GM19324 (cell line): ENCODE measurements around the gene SKAP1.
"Not testable (repeated sequence)": the region's sequence is repeated elsewhere in the genome, so short reads cannot be mapped to it uniquely, and the experiment has no call there.

Source experiments
- ATAC-seq: cut with Tn5 transposase; IDR thresholded peaks from one replicate; pipeline ENCODE4 v1.9.1; 2021; ENCODE audit warnings: mild to moderate bottlenecking, moderate library complexity; ENCODE audit not compliant: unreplicated experiment, low FRiP score

The SKAP1 gene

DNA sequence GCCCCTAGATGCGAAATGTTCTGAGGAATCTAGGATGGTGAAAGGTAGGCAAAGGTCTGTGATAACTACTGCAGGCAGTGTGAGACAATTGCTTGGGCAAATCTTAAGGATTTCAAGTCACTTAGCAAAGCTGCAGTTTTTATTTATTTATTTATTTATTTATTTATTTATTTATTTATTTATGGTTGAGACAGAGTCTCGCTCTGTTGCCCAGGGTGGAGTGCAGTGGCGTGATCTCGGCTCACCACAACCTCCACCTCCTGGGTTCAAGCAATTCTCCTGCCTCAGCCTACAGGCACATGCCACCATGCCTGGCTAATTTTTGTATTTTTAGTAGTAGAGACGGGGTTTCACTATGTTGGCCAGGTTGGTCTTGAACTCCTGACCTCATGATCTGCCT, 243.7 kb downstream of the SKAP1 start:
- ATAC-seq = not testable (repeated sequence)

DNA sequence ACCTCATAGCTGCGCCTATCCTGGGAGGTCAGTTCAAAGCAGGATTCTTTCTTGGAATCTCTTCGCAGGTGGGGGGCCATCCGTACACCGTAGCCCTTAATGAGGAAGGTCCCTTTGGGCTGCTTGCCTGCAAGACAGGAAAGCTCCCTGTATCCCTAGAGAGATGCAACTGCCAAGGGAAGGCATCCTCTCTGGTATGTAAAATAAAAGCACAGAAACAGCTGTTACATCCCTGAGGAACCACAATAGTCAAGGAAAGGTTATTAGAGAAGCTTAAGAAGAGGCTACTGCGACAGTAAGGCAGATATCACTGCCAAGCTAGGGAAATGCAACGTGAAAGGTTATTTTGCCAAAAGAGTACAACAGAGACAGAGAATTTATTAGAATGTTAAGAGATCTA, 245.3 kb downstream of the SKAP1 start:
- ATAC-seq = no peak

DNA sequence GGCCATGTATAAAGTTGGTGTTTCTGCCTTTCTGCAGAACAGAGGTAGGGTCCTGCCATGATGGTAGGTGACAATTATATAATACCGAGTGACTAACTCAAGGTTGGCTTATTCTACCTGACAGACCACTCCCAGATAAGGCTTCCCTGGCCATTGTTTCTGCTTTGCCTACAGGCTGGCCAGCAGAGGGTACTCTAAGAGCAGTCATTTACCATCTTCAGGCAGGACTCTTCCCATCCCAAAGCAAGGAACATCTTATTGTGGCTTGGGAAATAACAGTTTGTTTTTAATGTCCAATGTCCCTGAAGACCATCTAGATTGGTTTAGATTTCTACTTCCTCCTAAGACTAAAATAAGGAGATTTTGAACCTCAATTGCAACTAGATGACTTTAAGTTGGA, 248.4 kb downstream of the SKAP1 start:
- no peak for ATAC-seq

DNA sequence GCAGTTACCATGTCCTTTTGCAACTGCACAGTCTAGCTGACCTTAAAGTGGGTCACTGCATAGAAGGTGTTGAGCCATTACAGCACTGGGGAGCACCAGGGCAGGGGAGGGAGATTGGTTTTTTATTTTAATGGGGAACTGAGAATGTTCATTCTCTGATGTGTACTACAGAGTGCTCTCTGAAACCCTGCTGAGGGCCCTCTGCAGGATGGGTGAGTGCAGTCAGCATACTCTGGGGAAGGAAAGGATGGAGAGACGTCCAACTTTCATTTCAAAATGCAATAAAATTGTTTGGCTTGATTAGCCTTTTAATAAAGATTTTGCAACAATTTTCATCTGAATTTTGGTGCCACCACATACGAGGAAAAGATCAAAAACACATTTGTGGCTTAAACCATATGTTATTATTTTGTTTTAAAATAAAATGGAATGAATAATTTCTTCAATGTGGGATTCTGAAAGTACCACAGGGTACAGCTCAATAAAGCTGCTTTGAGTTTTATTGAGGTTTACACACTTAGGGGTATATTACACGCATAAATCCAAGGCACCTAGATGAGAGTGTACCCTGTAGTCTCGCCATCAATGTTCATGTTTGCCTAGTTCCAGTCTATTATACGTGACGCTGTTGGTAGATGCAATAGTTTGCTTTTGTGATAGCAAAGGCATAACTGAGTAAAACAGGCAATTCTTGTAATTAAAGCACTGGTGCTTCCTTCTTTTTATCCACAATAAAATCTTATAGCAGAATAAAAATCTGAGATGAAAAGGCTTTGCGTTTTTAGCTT, 249.0 kb downstream of the SKAP1 start:
- no peak for ATAC-seq

DNA sequence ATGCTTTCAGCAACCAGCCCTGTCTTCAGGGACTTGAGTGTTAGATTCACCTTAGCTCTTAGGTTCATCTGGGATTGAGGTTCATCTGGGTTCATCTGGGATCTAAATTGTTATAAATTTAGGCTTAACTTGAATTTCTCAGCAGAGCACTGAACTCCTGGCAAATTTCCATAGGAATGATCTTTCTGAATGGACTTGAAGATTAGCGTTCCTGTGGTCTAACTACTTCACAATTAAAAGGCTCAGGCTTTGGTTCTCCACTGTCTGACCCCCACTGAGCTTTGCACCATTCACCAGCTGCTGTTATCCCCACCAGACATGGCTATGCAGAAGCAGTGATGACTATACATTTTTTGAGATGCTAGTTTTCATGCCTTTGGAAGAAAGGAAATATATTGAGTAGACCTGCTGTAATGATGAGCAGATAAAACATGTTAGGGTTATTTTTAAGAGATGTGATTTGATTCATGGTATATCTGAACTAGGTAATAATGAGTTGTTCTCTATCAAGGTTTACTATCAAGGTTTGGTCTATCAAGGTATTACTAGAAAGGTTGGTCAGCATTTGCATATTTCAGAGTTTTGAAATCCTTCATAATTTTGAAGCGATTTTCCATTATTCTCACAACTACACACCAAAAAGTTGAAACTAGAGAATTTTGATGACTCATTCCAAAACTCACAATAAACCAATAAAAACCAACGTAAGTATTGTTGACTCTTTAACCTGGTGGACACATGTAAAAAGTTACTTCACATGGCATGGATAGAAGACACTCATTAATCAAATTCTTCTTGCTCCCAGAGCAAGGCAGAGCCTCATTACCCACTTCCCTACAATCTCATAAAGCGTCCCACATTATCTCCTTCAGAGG, 250.7 kb downstream of the SKAP1 start:
- ATAC-seq = no peak

DNA sequence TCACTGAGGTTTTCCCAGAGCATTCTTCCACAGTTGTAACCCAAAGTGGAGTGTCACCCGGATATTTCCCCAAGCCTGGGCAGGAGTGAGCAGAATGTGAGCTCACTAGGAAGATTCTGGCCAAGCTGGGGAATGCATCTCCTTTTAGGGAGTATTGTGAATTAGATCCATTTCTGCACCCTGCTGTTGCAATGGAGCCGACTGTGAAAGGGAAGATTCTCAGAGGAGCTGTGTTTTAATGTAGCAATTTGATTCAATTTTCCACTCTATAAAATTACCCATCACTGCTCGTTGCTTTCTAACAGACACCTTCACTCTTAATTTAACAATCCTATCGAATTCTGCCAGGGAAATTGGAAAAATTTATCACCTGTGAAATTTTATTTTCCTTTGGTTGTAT, 251.7 kb downstream of the SKAP1 start:
- no peak for ATAC-seq

DNA sequence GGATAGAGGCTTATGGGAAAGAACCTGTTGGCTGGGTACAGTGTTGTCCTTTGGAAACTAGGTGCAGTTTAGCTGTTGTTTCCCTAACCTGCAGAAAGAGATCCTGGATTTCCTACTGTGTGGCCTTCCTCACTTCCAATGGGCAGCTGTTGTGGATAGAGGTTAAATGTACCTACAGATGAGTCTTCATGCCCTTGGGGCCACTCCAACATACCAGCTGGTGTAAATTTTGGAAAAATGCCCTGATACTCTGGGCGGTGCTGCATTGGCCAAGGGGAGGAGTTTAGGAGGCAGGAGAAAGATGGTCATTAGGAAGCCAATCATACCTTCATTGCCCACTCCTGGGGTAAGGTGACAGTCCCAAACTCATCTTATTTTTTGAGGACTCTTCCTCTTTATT, 252.2 kb downstream of the SKAP1 start:
- ATAC-seq = no peak

DNA sequence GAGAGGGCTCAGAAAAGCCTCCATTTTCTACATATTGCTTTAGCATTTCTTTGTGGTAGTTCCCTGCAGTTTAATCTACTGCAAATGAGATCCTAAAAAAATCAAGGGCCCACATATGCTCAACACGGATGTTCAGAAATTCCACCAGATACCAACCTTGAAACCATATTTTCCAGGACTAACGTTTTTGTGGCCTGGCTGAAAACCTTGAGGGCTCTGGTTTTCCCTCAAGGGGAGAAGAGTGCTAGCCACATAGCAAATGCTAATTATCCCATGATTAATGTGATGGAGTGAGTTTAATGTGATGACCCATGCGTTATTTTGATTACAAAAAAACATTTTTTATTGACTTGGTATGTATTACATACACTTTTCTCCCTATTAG, 253.6 kb downstream of the SKAP1 start:
- no peak for ATAC-seq

DNA sequence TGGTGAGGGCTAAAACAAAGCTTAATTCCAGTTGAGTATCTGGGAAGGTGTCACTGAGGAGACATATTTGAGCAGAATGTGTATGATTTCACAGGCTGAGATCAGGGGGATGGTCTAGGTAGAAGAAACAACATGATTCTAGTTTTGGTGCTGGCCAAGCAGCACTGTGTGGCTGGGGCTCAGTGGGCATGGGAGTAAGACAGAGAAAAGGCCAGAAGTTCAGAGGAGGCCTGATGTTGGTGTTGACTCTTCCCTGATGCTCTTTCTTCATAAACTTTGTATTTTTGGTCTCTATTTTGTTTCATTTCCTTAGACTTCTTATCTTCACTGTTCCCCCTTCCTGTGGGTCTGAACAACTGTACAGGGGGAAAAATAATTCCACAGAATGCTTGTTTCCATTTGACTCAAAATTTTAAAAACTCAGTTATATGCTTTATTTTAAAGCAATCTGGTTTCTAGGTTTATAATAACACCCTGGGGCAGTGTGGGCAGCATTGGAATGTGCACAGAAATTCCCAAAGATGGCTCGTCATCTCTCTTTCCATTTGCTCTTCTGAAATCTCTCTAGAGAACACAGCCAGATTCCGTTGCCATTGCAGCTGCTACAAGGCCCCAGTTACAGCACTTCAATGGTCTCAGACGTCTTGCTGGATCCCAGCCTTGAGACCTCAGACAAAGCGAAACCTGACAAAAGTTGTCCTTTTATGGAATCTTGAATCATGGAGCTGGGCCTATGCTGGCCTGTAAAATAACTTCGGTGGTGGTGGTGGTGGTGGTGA, 254.1 kb downstream of the SKAP1 start:
- ATAC-seq = no peak

DNA sequence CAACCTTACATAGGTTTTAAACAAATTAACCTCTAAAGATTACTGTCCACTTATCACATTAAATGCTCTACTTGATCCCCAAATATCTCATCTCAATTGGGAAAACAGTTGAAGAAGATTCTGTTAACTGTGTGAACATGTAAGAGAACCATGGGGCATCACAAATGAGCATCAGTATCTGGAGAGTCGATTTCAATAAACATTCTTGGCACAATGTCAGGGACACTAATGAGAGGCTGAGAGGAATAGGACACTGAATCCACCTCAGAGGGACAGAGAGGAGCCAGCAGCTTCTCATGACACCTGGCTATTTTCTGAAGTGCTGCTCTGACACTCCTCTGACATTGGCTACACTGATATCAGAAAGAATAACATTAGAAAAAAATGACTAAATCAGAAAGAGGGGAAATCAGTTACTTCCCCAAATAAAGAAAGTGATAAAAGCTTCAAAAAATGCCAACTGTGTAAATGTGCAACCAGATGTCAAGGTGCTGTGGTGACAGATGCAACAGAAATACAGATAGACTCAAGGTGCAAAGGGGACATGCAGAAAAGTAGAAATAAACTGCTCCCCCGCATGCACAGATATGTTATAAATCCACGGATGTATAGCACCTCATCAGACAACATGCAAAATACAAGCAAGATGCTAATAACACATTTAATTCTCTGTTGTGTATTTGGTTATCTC, 255.0 kb downstream of the SKAP1 start:
- no peak for ATAC-seq

DNA sequence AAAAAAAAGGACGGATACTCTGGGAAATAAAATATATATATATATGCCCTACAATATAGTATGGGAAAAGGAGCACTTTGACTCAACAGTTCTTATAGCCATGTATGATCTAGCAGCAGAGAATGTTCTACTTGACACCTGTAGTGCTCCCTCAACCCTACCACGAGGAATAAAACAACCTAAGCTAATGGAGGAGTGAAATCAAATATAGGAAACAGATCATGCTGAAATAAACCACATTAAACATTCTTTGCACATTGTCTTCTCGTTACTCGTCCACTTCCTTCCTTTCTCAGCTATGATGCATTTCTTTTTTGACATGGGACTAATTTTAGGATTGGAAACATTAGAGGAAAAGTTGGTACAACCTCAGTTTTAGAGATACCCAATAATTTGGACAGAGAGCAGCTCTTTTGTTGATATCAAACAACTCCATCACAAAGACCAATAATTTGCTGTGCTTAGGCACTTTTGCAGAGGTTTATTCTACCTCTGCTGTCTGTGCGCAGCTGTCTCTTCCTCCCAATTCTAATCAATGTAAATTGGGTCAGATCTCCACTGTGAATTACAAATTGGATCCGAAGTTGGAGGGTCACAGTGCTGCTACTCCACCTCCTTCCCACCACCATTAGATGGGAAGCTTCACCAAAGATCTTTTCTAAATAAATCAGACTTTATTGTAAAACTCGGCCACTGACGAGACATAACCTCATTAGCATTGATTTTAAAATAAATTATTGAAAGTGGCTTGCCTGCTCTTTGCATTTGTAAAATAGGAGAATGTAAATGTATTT, 256.6 kb downstream of the SKAP1 start:
- no peak for ATAC-seq

DNA sequence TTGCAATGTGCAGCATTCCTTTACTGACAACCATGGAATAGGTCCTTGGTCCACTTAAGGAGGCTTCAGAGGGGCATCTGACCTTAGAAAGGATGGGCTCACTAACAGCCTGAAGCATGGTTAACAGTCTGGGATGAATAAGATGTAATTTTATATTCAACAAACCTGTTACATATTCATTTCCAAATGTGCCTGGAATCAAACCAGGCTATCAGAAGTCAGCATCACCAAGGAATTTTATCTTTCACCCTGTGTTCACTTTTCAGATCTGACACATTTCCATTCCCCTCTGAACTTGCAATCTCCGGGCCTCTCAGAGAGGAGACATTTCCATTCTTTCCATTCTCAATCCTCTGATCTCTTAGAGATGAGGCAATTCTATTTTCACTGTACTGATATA, 260.1 kb downstream of the SKAP1 start:
- ATAC-seq = no peak

DNA sequence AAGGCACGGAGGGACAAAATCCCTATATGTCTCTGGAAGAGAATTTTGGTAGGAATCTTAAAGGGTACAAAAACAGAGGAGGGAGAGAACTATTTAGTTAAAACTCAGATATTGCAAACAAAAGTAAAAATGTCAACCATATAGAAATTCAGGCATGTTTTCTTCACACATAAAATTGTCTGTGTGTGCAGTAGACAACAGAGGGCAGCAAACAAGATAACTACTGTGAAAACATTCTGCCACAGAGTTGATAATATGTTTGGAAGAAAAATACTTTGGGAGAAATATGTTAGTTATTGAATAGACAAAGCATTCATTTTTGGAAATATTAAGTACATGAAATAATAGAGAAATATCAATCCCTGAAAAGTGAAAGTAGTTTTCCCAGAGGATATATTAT, 266.2 kb downstream of the SKAP1 start:
- ATAC-seq = no peak

DNA sequence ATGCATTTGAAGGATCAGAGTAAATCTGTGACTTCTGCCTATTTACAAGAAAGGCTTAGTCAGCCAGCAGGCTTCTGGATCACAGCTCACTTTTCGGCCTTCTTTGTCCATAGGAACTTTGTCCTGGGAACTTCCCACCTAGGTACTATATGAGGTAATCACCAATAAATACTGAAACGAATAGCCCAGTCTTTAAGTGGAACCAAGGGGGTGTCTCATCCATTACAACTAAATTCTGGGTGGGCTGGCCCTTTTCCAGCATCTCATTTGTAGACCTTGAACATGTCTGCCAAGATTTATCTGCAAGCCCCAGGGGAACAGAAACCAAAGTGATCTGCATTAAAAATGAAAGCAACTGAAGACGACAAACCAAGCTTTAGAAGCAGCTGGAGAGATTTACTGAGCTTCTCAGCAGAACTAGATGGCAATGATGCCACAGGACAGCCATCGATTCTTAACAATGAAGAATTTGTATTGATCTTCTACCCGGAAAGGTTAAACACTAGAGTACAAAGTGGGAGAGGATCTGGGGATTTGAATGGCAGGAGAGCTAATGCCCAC, 267.0 kb downstream of the SKAP1 start:
- no peak for ATAC-seq

DNA sequence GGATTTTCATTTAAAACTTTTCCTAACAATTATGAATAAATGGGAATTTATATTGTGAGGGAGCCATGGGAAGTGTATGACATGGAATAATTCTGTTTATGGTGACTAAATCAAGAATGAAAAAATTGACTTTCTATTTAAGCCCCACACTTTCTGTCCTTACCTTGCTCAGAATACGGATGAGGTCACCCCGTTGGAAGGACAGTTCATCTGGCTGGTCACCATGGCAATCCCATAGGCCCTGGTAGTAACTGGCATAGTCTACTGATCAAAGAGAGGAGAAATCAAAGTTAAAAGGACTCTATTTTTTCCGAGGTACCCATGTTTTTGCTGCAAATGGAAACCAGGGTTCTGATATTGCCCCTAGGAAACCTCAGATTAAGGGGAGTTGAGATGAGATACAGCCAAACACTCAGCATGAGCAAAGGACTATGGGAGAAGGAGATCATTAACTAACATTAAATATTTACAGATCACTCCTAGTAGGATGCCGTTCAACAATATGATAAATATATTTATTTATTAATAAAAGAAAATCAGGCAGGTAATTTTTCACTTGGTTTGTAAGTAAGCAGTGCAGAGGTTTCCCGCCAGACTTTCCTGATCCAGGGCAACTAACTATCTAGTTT, 267.6 kb downstream of the SKAP1 start:
- no peak for ATAC-seq

DNA sequence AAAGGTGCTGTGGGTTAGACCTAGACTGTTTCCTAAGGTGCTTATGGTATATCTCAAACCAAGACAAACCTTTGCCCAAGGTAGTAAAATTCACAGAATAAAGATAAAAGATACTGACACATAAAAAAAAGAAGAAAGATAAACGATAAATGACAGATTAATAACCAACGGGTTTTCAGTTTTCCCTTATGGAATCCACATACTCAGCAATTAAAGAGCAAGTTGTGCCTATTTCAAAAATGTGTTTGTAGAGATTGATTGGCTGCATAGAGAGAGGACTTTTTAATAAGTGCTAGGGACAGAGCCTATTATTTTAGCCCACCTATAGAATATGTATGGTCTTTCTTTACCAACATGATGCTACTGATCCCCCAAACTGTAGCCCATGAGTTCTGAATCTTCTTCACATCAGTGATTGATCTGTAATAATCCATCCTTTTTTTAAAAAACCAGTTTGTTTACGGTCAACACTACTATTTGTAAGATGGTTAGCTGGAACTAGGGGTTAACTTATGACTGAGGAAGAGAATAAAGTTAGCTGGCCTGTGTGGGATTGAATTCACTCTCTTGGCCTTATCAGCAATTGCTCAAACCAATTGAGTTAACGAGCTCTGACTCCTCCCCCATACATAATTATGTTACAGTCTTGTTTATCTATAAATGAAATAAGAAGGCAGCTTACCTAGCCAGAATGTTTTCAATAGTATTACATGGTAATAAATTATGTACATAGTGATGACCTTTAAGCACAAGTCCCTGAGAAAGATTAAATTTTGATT, 268.7 kb downstream of the SKAP1 start:
- no peak for ATAC-seq

DNA sequence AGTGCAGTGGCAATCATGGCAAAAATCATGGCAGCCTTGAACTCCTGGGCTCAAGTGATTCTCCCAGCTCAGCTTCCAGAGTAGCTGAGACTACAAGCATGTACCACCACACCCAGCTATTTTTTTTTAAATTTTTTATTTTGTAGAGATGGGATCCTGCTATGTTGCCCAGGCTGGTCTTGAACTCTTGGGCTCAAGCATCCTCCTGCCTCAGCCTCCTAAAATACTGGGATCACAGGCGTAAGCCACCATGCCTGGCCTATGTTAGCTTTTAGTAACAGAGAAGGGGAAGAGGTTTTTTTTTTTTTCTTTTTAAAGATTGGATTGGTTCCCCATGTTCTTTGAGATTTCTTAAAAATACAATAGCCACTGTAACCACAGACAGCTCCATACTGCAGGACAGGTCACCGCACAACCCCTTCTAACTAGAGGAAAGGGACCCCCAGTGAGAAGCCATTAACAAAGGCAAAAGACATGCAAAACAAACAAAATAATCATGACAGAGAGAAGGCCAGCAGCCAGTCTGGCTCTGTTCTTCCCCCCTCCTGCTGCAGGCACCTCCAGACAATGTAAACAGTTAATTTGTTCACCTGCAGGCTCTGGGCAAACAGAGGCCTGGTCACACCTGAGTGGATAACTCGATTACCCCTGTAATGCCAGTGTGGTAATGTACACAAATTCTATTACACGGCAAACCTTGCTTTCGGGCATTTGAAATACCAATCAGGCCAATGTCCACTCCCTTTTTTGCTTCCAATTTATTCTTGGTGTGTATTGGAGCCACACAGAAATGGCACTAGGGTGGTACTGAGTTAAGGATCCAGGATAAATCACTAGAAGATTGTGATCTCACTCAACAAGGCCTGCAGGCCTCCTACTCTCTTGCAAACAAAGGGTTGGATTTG, 269.6 kb downstream of the SKAP1 start:
- no peak for ATAC-seq
